Hematopoietic multipotent progenitor cell treated with erythropoietin and hydrocortisone succinate and interleukin-3 and kit ligand, for 17 days (in vitro differentiated cells): ENCODE results near the gene NBEA.

Experiments used
- DNase-seq: peaks from one replicate; pipeline ENCODE4 v3.0.0-alpha.2; 2015; ENCODE audit warnings: low spot score

The NBEA gene

GRCh38 chr13:35179920-35180663, 238.0 kb downstream of the NBEA start:
- DNase-seq = no peak

GRCh38 chr13:35190241-35190640, 248.2 kb downstream of the NBEA start:
- no peak for DNase-seq

GRCh38 chr13:35191883-35192282, 249.8 kb downstream of the NBEA start:
- no peak for DNase-seq

- no peak for DNase-seq
Measured at GRCh38 chr13:35198613-35199200, 256.6 kb downstream of the NBEA start.

- no peak for DNase-seq
Measured at GRCh38 chr13:35208587-35208986, 266.5 kb downstream of the NBEA start.

GRCh38 chr13:35210261-35210660, 268.2 kb downstream of the NBEA start:
- DNase-seq = no peak

GRCh38 chr13:35211949-35212348, 269.9 kb downstream of the NBEA start:
- DNase-seq = no peak

- DNase-seq = no peak
Measured at GRCh38 chr13:35213911-35214310, 271.8 kb downstream of the NBEA start.

GRCh38 chr13:35216131-35216530, 274.1 kb downstream of the NBEA start:
- DNase-seq = no peak

- DNase-seq = no peak
Measured at GRCh38 chr13:35219021-35219420, 277.0 kb downstream of the NBEA start.

- no peak for DNase-seq
Measured at GRCh38 chr13:35225159-35225558, 283.1 kb downstream of the NBEA start.

- DNase-seq = no peak
Measured at GRCh38 chr13:35225582-35225981, 283.5 kb downstream of the NBEA start.

- no peak for DNase-seq
Measured at GRCh38 chr13:35228536-35228935, 286.5 kb downstream of the NBEA start.

- DNase-seq = no peak
Measured at GRCh38 chr13:35231426-35231825, 289.4 kb downstream of the NBEA start.

GRCh38 chr13:35238274-35238673, 296.2 kb downstream of the NBEA start:
- DNase-seq = no peak

- DNase-seq = no peak
Measured at GRCh38 chr13:35252536-35253205, 310.6 kb downstream of the NBEA start.

GRCh38 chr13:35255241-35255640, 313.2 kb downstream of the NBEA start:
- no peak for DNase-seq

GRCh38 chr13:35256459-35257148, 314.5 kb downstream of the NBEA start:
- DNase-seq = no peak

- DNase-seq = no peak
Measured at GRCh38 chr13:35260316-35260715, 318.2 kb downstream of the NBEA start.

GRCh38 chr13:35266412-35266811, 324.3 kb downstream of the NBEA start:
- DNase-seq = no peak

GRCh38 chr13:35278917-35279316, 336.8 kb downstream of the NBEA start:
- DNase-seq = no peak

GRCh38 chr13:35279500-35279899, 337.4 kb downstream of the NBEA start:
- DNase-seq = no peak

- DNase-seq = no peak
Measured at GRCh38 chr13:35283856-35284255, 341.8 kb downstream of the NBEA start.
